ENCODE measurements around the gene TMBIM1. TPM values are rescaled to one million over a fixed set of nuclear protein-coding genes. Genes with fewer than 3 reads are reported as not detected.

The TMBIM1 gene
- polyA plus RNA-seq, 3 donors, result 101 to 139 (median 129) TPM

GRCh38 chr2:218289639-218290315, 2.5 kb downstream of the TMBIM1 start:
- Mint-ChIP-seq H3K4me3 (peak overlapping the region; percentile 92 to 97), H3K36me3 (peaks cover 13 to 29% of the 10 kb centered on the region in 2 donors), H3K27ac (peak overlapping the region; percentile 3 to 98 (median 97)), H3K27me3 (ENCODE audit: low read depth in 3 of 3) (peaks cover 0 to 2% (median 0%) of the 10 kb centered on the region in 3 donors), H3K4me1 (peaks cover 88% of the 10 kb centered on the region), H3K9me3 (peaks cover 0 to 4% (median 0%) of the 10 kb centered on the region in 7 donors)
- H3K79me2 ChIP-seq (ENCODE audit: insufficient read depth, low read length), result peaks cover 74% of the 10 kb centered on the region
- no peak overlapping the region for H3K9ac ChIP-seq (ENCODE audit: insufficient read depth, low read length, poor library complexity, severe bottlenecking)
- no peak overlapping the region for H2AFZ ChIP-seq (ENCODE audit: insufficient read depth, low read depth, low read length, poor library complexity, severe bottlenecking)
- no peak for TF ChIP-seq CTCF (IDR thresholded peaks at IDR 0.05)
- no peaks in the 10 kb centered on the region for H3K27me3 ChIP-seq (ENCODE audit: control insufficient read depth in 2 of 2, insufficient read depth in 2 of 2, low read length in 2 of 2)
- peaks cover 87 to 99% of the 10 kb centered on the region in 2 donors for H3K4me1 ChIP-seq (ENCODE audit: control insufficient read depth in 1 of 2, insufficient read depth in 2 of 2, low read length in 2 of 2)
- peak overlapping the region in 1 of 3 experiments; percentile 90 for H3K4me3 ChIP-seq (replicated peaks in 1 of 3; ENCODE audit: low read depth in 2 of 3, low read length in 3 of 3)
- peaks cover 6 to 11% of the 10 kb centered on the region in 2 donors for H3K36me3 ChIP-seq (replicated peaks in 1 of 2; ENCODE audit: control insufficient read depth in 1 of 2, insufficient read depth in 2 of 2, low read length in 2 of 2)
- intact Hi-C loops (cut with micrococcal nuclease), result loop anchor here (2.0 to 5.0 kb wide), 3 partner anchors 93 to 109 kb away; partner anchors contain the start of genes CTDSP1 (in 2 of the 2) and SLC11A1 (in 1 of the 2)
- H3K9me3 ChIP-seq (replicated peaks in 1 of 2; ENCODE audit: control insufficient read depth in 1 of 2, insufficient read depth in 1 of 2, low read length in 2 of 2), result no peaks in the 10 kb centered on the region
- WGBS (ENCODE audit: insufficient coverage), result 21% methylated on average over 2 of the region's 6 CpGs
- peak overlapping the region; percentile 95 for H3K4me2 ChIP-seq (replicated peaks; ENCODE audit: extremely low read depth, low read length, poor library complexity, severe bottlenecking)
- DNase-seq, result no peak
- H3K27ac ChIP-seq (ENCODE audit: low read depth in 1 of 2, low read length in 2 of 2), result peak overlapping the region; percentile 94 to 96
- H4K20me1 ChIP-seq (ENCODE audit: insufficient read depth, low read length), result peaks cover 38% of the 10 kb centered on the region

GRCh38 chr2:218286570-218287459, 5.5 kb downstream of the TMBIM1 start:
- peak overlapping the region; percentile 79 for H3K9ac ChIP-seq (ENCODE audit: insufficient read depth, low read length, poor library complexity, severe bottlenecking)
- Mint-ChIP-seq H3K27ac (peak overlapping the region; percentile 99 to 100 (median 100)), H3K4me1 (peaks cover 73% of the 10 kb centered on the region), H3K4me3 (peak overlapping the region; percentile 78 to 88), H3K36me3 (peaks cover 24 to 59% of the 10 kb centered on the region in 2 donors), H3K9me3 (peaks cover 0 to 4% (median 0%) of the 10 kb centered on the region in 7 donors), H3K27me3 (ENCODE audit: low read depth in 3 of 3) (peaks cover 0 to 2% (median 1%) of the 10 kb centered on the region in 3 donors)
- H4K20me1 ChIP-seq (ENCODE audit: insufficient read depth, low read length), result peaks cover 68% of the 10 kb centered on the region
- peak overlapping the region; percentile 74 for H3K4me2 ChIP-seq (replicated peaks; ENCODE audit: extremely low read depth, low read length, poor library complexity, severe bottlenecking)
- H2AFZ ChIP-seq (ENCODE audit: insufficient read depth, low read depth, low read length, poor library complexity, severe bottlenecking), result no peak overlapping the region
- peak; percentile 90 to 98 (median 94) for DNase-seq
- 3% methylated on average over 5 of the region's 11 CpGs for WGBS (ENCODE audit: insufficient coverage)
- intact Hi-C loops (cut with micrococcal nuclease), result loop anchor here in 1 of 2 donors (1.0 kb wide), 1 partner anchor 7 kb away; no protein-coding TSS in a partner anchor
- peak overlapping the region; percentile 25 to 67 (median 28) for H3K4me3 ChIP-seq (replicated peaks in 1 of 3; ENCODE audit: low read depth in 2 of 3, low read length in 3 of 3)
- peaks cover 98% of the 10 kb centered on the region for H3K79me2 ChIP-seq (ENCODE audit: insufficient read depth, low read length)
- H3K36me3 ChIP-seq (replicated peaks in 1 of 2; ENCODE audit: control insufficient read depth in 1 of 2, insufficient read depth in 2 of 2, low read length in 2 of 2), result peaks cover 30 to 40% of the 10 kb centered on the region in 2 donors
- peaks cover 67 to 76% of the 10 kb centered on the region in 2 donors for H3K4me1 ChIP-seq (ENCODE audit: control insufficient read depth in 1 of 2, insufficient read depth in 2 of 2, low read length in 2 of 2)
- no peaks in the 10 kb centered on the region for H3K9me3 ChIP-seq (replicated peaks in 1 of 2; ENCODE audit: control insufficient read depth in 1 of 2, insufficient read depth in 1 of 2, low read length in 2 of 2)
- peak overlapping the region; percentile 98 for H3K27ac ChIP-seq (ENCODE audit: low read depth in 1 of 2, low read length in 2 of 2)
- no peaks in the 10 kb centered on the region for H3K27me3 ChIP-seq (ENCODE audit: control insufficient read depth in 2 of 2, insufficient read depth in 2 of 2, low read length in 2 of 2)
- no peak for TF ChIP-seq CTCF (IDR thresholded peaks at IDR 0.05)
